Brain microvascular endothelial cell (primary cell): Measurements from ENCODE around the gene HCAR1.
"Not testable (repeated sequence)": the region's sequence is repeated elsewhere in the genome, so short reads cannot be mapped to it uniquely, and the experiment has no call there.

Source experiments
- DNase-seq: peaks from one replicate; pipeline ENCODE4 v3.0.0-alpha.2; 2020
- H3K27ac ChIP-seq: fragments of 250-450 bp; sonication (Bioruptor Pico); 2 replicates; pipeline ENCODE4 v1.5.1; 2020; ENCODE audit warnings: mild to moderate bottlenecking, moderate library complexity
- H3K27me3 ChIP-seq: fragments of 250-450 bp; sonication (Bioruptor Pico); replicated peaks from 2 replicates; pipeline ENCODE4 v1.5.1; 2020; ENCODE audit warnings: mild to moderate bottlenecking
- H3K36me3 ChIP-seq: fragments of 250-450 bp; sonication (Bioruptor Pico); replicated peaks from 2 replicates; pipeline ENCODE4 v1.5.1; 2020; ENCODE audit warnings: mild to moderate bottlenecking
- H3K4me3 ChIP-seq: 2 replicates; pipeline ENCODE4 v1.5.1; 2011; ENCODE audit warnings: low read depth, mild to moderate bottlenecking, control low read depth, low read length, moderate library complexity
- in situ Hi-C: cut with HindIII; loops from 2 replicates; pipeline ENCODE4 v1.10.0; 2017; ENCODE audit warnings: low sequenced_read_pairs, low pct_ligation_motif_present
- TF ChIP-seq, protein P1 (sequence below): IDR thresholded peaks from 2 replicates; pipeline ENCODE4 v1.5.1; 2011; ENCODE audit warnings: low read depth, mild to moderate bottlenecking, moderate library complexity, low read length, control low read depth, inconsistent platforms; ENCODE audit errors: missing control alignments

Gene HCAR1

DNA sequence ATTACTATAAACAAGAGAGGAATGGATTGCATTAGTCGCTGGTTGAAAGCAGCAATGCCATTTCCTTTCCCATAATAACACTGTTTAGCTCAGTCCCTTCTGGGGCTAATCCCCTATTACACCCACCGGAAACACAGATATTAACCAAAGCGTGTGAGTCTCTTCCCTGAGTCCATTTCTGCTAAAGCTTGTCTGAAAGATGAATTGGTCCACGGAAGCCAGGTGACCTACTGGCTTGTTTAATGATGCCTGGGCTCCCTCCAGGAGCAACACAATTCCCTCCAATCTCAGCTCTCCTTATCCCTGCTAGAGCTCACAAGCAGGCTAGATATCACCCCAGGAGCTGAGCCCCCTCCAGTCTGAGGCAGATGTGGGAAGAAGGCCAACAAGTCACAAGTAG lies 29.2 kb downstream of the HCAR1 start:
- DNase-seq, H3K27me3 ChIP-seq, in situ Hi-C loops, H3K27ac ChIP-seq, H3K4me3 ChIP-seq, H3K36me3 ChIP-seq: not testable (repeated sequence)

- in situ Hi-C loops, H3K36me3 ChIP-seq, H3K27ac ChIP-seq, H3K27me3 ChIP-seq, H3K4me3 ChIP-seq, DNase-seq: not testable (repeated sequence)
Observed at GRCh38 chr12:122700038-122700710, 30.5 kb downstream of the HCAR1 start.

DNA sequence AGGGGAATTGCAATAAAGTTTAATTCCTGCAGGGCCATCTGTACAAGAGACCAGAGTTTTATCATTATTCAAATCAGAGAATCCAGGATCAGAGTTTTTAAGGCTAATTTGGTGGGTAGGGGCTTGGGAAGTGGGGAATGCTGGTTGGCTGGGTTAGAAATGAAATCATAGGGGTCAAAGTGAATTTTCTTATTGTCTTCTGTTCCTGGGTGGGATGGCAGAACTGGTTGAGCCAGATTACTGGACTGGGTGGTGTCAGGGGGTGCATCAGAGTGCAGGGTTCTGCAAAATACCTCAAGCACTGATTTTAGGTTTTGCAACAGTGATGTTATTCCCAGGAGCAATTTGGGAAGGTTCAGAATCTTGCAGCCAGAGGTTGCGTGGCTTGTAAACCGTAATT lies 33.7 kb downstream of the HCAR1 start:
- H3K27me3 ChIP-seq, in situ Hi-C loops, DNase-seq, H3K36me3 ChIP-seq, H3K4me3 ChIP-seq, H3K27ac ChIP-seq: not testable (repeated sequence)

- H3K27ac ChIP-seq, result no peak overlapping the region
- H3K27me3 ChIP-seq, result no peaks in the 10 kb centered on the region
- in situ Hi-C loops, result no loop called here
- TF ChIP-seq, protein P1, sequence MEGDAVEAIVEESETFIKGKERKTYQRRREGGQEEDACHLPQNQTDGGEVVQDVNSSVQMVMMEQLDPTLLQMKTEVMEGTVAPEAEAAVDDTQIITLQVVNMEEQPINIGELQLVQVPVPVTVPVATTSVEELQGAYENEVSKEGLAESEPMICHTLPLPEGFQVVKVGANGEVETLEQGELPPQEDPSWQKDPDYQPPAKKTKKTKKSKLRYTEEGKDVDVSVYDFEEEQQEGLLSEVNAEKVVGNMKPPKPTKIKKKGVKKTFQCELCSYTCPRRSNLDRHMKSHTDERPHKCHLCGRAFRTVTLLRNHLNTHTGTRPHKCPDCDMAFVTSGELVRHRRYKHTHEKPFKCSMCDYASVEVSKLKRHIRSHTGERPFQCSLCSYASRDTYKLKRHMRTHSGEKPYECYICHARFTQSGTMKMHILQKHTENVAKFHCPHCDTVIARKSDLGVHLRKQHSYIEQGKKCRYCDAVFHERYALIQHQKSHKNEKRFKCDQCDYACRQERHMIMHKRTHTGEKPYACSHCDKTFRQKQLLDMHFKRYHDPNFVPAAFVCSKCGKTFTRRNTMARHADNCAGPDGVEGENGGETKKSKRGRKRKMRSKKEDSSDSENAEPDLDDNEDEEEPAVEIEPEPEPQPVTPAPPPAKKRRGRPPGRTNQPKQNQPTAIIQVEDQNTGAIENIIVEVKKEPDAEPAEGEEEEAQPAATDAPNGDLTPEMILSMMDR, result no peak
- no peak overlapping the region for H3K4me3 ChIP-seq
- DNase-seq, result no peak
- no peaks in the 10 kb centered on the region for H3K36me3 ChIP-seq
Observed at GRCh38 chr12:122691566-122691965, 39.1 kb downstream of the HCAR1 start.

DNA sequence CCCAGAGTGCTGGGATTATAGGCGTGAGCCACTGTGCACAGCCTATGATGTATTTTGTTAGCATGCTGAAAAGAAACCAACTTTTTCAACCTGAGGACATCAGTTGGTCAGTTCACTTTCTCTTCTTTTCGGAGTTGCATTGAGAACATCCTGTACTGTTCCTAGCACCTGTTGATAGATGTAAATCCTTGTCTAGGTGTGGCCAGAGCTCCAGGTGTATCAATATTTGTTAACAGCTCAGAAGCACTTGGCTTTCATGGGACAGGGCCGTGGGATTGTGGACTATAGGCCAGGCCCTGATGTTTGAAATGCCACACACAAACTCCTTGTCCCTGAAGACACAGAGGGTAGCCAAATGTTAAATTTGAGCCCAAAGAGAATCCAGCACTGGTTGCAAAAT lies 42.4 kb downstream of the HCAR1 start:
- in situ Hi-C loops, result no loop called here
- Histone ChIP-seq H3K27me3 (no peaks in the 10 kb centered on the region), H3K27ac (no peak overlapping the region), H3K36me3 (no peaks in the 10 kb centered on the region), H3K4me3 (no peak overlapping the region)
- DNase-seq, result no peak
- TF ChIP-seq, protein P1, result no peak

DNA sequence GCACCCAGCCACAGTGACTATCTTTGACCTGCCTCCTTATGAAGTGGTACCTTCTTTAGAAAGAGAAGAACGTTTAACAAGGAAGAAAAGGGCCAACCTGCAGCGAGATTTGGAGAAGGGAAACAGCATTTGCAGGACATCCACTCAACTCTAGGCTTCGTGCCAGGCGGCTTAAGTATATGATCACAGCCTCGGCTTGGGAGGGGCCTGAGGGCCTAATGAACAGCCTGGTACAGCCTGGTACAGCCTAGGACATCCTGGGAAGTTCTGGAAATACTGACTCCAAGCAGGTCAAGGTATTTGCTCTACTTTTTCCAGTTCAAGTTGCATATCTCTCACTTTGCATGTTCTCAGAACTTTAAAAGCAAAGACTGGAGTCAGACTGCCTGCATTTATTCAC lies 43.6 kb downstream of the HCAR1 start:
- Histone ChIP-seq H3K27me3 (no peaks in the 10 kb centered on the region), H3K36me3 (no peaks in the 10 kb centered on the region), H3K27ac (no peak overlapping the region), H3K4me3 (no peak overlapping the region)
- in situ Hi-C loops, result no loop called here
- TF ChIP-seq, protein P1, result no peak
- no peak for DNase-seq

DNA sequence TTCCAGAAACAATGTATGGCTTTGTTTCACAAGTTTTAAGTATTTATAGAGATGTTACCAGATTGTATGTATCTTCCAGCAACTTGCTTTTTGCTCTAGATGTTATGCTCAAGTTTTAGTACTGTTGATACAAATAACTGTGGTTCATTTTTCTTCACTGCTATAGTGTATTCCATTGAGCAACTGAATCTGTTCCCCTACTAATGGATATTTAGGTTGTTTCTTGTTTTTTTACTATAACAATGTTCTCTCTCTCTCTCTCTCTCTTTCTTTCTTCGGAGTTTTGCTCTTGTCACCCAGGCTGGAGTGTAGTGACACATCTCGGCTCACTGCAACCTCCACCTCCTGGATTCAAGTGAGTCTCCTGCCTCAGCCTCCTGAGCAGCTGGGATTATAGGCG lies 44.1 kb downstream of the HCAR1 start:
- Histone ChIP-seq H3K4me3 (no peak overlapping the region), H3K36me3 (no peaks in the 10 kb centered on the region), H3K27ac (no peak overlapping the region), H3K27me3 (no peaks in the 10 kb centered on the region)
- DNase-seq, result no peak
- in situ Hi-C loops, result no loop called here
- TF ChIP-seq, protein P1, result no peak
